HEK293 (cell line): ENCODE measurements around the gene PRR5.

Experiments
- ATF2 ChIP-seq: fragments of 450-650 bp; formaldehyde crosslinking; IDR thresholded peaks from 2 replicates; pipeline ENCODE4 v1.5.1; 2016; ENCODE audit warnings: missing biosample characterization, missing genetic modification characterization, low read depth
- KLF1 ChIP-seq: fragments of 450-650 bp; formaldehyde crosslinking; IDR thresholded peaks from 2 replicates; pipeline ENCODE4 v1.5.1; 2016; ENCODE audit warnings: missing biosample characterization, missing genetic modification characterization
- KLF16 ChIP-seq: fragments of 450-650 bp; formaldehyde crosslinking; IDR thresholded peaks from 2 replicates; pipeline ENCODE4 v1.5.1; 2017; ENCODE audit warnings: missing biosample characterization, missing genetic modification characterization
- KLF17 ChIP-seq: fragments of 450-650 bp; formaldehyde crosslinking; IDR thresholded peaks from 2 replicates; pipeline ENCODE4 v1.5.1; 2016; ENCODE audit warnings: missing biosample characterization, missing genetic modification characterization
- KLF9 ChIP-seq: fragments of 450-650 bp; formaldehyde crosslinking; IDR thresholded peaks from 2 replicates; pipeline ENCODE4 v1.5.1; 2016; ENCODE audit warnings: missing biosample characterization, missing genetic modification characterization, low read depth
- MEIS1 ChIP-seq: sonication (generic); formaldehyde crosslinking; IDR thresholded peaks from 2 replicates; pipeline ENCODE4 v1.8.1; 2022; ENCODE audit warnings: missing genetic modification reagents, mild to moderate bottlenecking, borderline replicate concordance
- REPIN1 ChIP-seq: fragments of 450-650 bp; formaldehyde crosslinking; IDR thresholded peaks from 2 replicates; pipeline ENCODE4 v1.5.1; 2017; ENCODE audit warnings: missing biosample characterization, missing genetic modification characterization, low read depth
- SALL2 ChIP-seq: fragments of 450-650 bp; formaldehyde crosslinking; IDR thresholded peaks from 2 replicates; pipeline ENCODE4 v1.5.0; 2017; ENCODE audit warnings: missing biosample characterization, mild to moderate bottlenecking, missing genetic modification characterization, borderline replicate concordance
- TCF7L2 ChIP-seq: IDR thresholded peaks from 2 replicates; pipeline ENCODE4 v1.6.1; 2011; ENCODE audit warnings: low read depth, mild to moderate bottlenecking, inconsistent platforms, low read length, moderate library complexity, borderline replicate concordance
- YY1 ChIP-seq: fragments of 450-650 bp; formaldehyde crosslinking; IDR thresholded peaks from 2 replicates; pipeline ENCODE4 v1.5.1; 2018; ENCODE audit warnings: missing biosample characterization, missing genetic modification characterization
- YY2 ChIP-seq: fragments of 450-650 bp; formaldehyde crosslinking; IDR thresholded peaks from 2 replicates; pipeline ENCODE4 v1.5.1; 2016; ENCODE audit warnings: missing biosample characterization, missing genetic modification characterization
- ZFP37 ChIP-seq: fragments of 450-650 bp; formaldehyde crosslinking; IDR thresholded peaks from 2 replicates; pipeline ENCODE4 v1.5.1; 2016; ENCODE audit warnings: missing biosample characterization, missing genetic modification characterization
- ZFP41 ChIP-seq: fragments of 450-650 bp; formaldehyde crosslinking; IDR thresholded peaks from 2 replicates; pipeline ENCODE4 v1.5.1; 2016; ENCODE audit warnings: missing biosample characterization, missing genetic modification characterization, borderline replicate concordance
- ZIC2 ChIP-seq: fragments of 450-650 bp; formaldehyde crosslinking; IDR thresholded peaks from 2 replicates; pipeline ENCODE4 v1.5.1; 2016; ENCODE audit warnings: missing biosample characterization, missing genetic modification characterization
- ZNF138 ChIP-seq: fragments of 450-650 bp; formaldehyde crosslinking; IDR thresholded peaks from 2 replicates; pipeline ENCODE4 v1.5.1; 2016; ENCODE audit warnings: missing biosample characterization, missing genetic modification characterization, borderline replicate concordance
- ZNF174 ChIP-seq: fragments of 450-650 bp; formaldehyde crosslinking; IDR thresholded peaks from 2 replicates; pipeline ENCODE4 v1.5.0; 2017; ENCODE audit warnings: missing biosample characterization, mild to moderate bottlenecking, missing genetic modification characterization
- ZNF175 ChIP-seq: fragments of 450-650 bp; formaldehyde crosslinking; IDR thresholded peaks from 2 replicates; pipeline ENCODE4 v1.5.1; 2016; ENCODE audit warnings: missing biosample characterization, missing genetic modification characterization
- ZNF2 ChIP-seq: fragments of 450-650 bp; formaldehyde crosslinking; IDR thresholded peaks from 2 replicates; pipeline ENCODE4 v1.5.1; 2016; ENCODE audit warnings: missing biosample characterization, missing genetic modification characterization
- ZNF214 ChIP-seq: fragments of 450-650 bp; formaldehyde crosslinking; IDR thresholded peaks from 2 replicates; pipeline ENCODE4 v1.5.1; 2017; ENCODE audit warnings: missing biosample characterization, mild to moderate bottlenecking, missing genetic modification characterization, borderline replicate concordance
- ZNF274 ChIP-seq, 2 experiments: fragments of 200-500 bp in 1 of 2; fragments of 450-650 bp in 1 of 2; sonication (Bioruptor generic) in 1 of 2; formaldehyde crosslinking in 1 of 2; IDR thresholded peaks; 2 replicates each; pipeline versions ENCODE4 v1.5.1 to v1.6.1; 2014 to 2016; ENCODE audit warnings: borderline replicate concordance in 1 of 2, inconsistent platforms in 1 of 2, low read length in 1 of 2, missing biosample characterization in 1 of 2, missing genetic modification characterization in 1 of 2
- ZNF391 ChIP-seq: fragments of 450-650 bp; formaldehyde crosslinking; IDR thresholded peaks from 2 replicates; pipeline ENCODE4 v1.5.1; 2016; ENCODE audit warnings: low read depth, missing biosample characterization, missing genetic modification characterization, borderline replicate concordance
- ZNF571 ChIP-seq: fragments of 450-650 bp; formaldehyde crosslinking; IDR thresholded peaks from 2 replicates; pipeline ENCODE4 v1.5.0; 2017; ENCODE audit warnings: missing biosample characterization, missing genetic modification characterization
- ZNF596 ChIP-seq: fragments of 450-650 bp; IDR thresholded peaks from 2 replicates; pipeline ENCODE4 v1.5.0; 2018; ENCODE audit warnings: missing biosample characterization, mild to moderate bottlenecking, missing genetic modification characterization, moderate library complexity
- ZNF600 ChIP-seq: fragments of 450-650 bp; formaldehyde crosslinking; IDR thresholded peaks from 2 replicates; pipeline ENCODE4 v1.5.1; 2016; ENCODE audit warnings: missing biosample characterization, missing genetic modification characterization
- ZNF623 ChIP-seq: fragments of 450-650 bp; formaldehyde crosslinking; IDR thresholded peaks from 2 replicates; pipeline ENCODE4 v1.5.1; 2016; ENCODE audit warnings: missing biosample characterization, missing genetic modification characterization
- ZNF629 ChIP-seq: fragments of 450-650 bp; formaldehyde crosslinking; IDR thresholded peaks from 2 replicates; pipeline ENCODE4 v1.5.1; 2017; ENCODE audit warnings: missing biosample characterization, missing genetic modification characterization
- ZNF645 ChIP-seq: fragments of 450-650 bp; formaldehyde crosslinking; IDR thresholded peaks from 2 replicates; pipeline ENCODE4; 2016; ENCODE audit warnings: missing biosample characterization, missing genetic modification characterization
- ZNF658 ChIP-seq: fragments of 450-650 bp; formaldehyde crosslinking; IDR thresholded peaks from 2 replicates; pipeline ENCODE4; 2016; ENCODE audit warnings: missing biosample characterization, missing genetic modification characterization
- ZNF677 ChIP-seq: fragments of 450-650 bp; IDR thresholded peaks from 2 replicates; pipeline ENCODE4 v1.5.0; 2018; ENCODE audit warnings: missing biosample characterization, mild to moderate bottlenecking, missing genetic modification characterization, moderate library complexity
- ZNF704 ChIP-seq: fragments of 450-650 bp; formaldehyde crosslinking; IDR thresholded peaks from 2 replicates; pipeline ENCODE4 v1.5.1; 2016; ENCODE audit warnings: missing biosample characterization, missing genetic modification characterization
- ZNF792 ChIP-seq: fragments of 450-650 bp; formaldehyde crosslinking; IDR thresholded peaks from 2 replicates; pipeline ENCODE4 v1.5.1; 2016; ENCODE audit warnings: missing biosample characterization, missing genetic modification characterization
- ZNF830 ChIP-seq: fragments of 450-650 bp; IDR thresholded peaks from 2 replicates; pipeline ENCODE4 v1.5.0; 2018; ENCODE audit warnings: missing biosample characterization, missing genetic modification characterization, low read depth, mild to moderate bottlenecking, moderate library complexity

The PRR5 gene

GRCh38 chr22:44697423-44698141, 4.4 kb upstream of the PRR5 start (continued):
- no peak for TF ChIP-seq ZNF391
- 0 out of 2 replicates have a peak, but pooled peaks have one; percentile 31 for TF ChIP-seq ZNF629
- no peak for TF ChIP-seq ZNF658 (tag by site-specific recombination)
- no peak for TF ChIP-seq REPIN1 (tag by site-specific recombination)
- TF ChIP-seq MEIS1 (CRISPR knock-in tag) = no peak
- TF ChIP-seq YY1 (tag by site-specific recombination) = 0 out of 2 replicates have a peak, but pooled peaks have one; percentile 15
- TF ChIP-seq ZNF571 (tag by site-specific recombination) = no peak
- TF ChIP-seq ZIC2 (tag by site-specific recombination) = peak; percentile 74
- TF ChIP-seq KLF9 (tag by site-specific recombination) = 0 out of 2 replicates have a peak, but pooled peaks have one; percentile 21
- no peak for TF ChIP-seq ZNF174
- TF ChIP-seq ZNF830 (tag by site-specific recombination) = no peak
- TF ChIP-seq ZNF175 (tag by site-specific recombination) = no peak
- TF ChIP-seq ATF2 (tag by site-specific recombination) = 0 out of 2 replicates have a peak, but pooled peaks have one; percentile 6
- TF ChIP-seq ZNF138 = no peak
- no peak for TF ChIP-seq ZNF600 (tag by site-specific recombination)
- no peak for TF ChIP-seq ZNF596 (tag by site-specific recombination)
- no peak for TF ChIP-seq ZNF704 (tag by site-specific recombination)
- no peak for TF ChIP-seq ZNF792 (tag by site-specific recombination)
- TF ChIP-seq YY2 (tag by site-specific recombination) = no peak
- no peak for TF ChIP-seq ZNF645 (tag by site-specific recombination)
- no peak for TF ChIP-seq ZNF214 (tag by site-specific recombination)
- TF ChIP-seq ZNF2 (tag by site-specific recombination) = no peak
- no peak for TF ChIP-seq SALL2 (tag by site-specific recombination)
- TF ChIP-seq ZFP41 = no peak
- no peak for TF ChIP-seq ZNF677 (tag by site-specific recombination)
- TF ChIP-seq TCF7L2 = no peak
- 0 out of 2 replicates have a peak, but pooled peaks have one; percentile 24 for TF ChIP-seq ZFP37
- no peak for TF ChIP-seq ZNF623 (tag by site-specific recombination)
- TF ChIP-seq KLF1 (tag by site-specific recombination) = peak; percentile 90
- TF ChIP-seq KLF16 = no peak
- TF ChIP-seq ZNF274 (IDR thresholded peaks at IDR 0.05; ENCODE audit: low read length) = no peak
- TF ChIP-seq ZNF274 (tag by site-specific recombination; IDR thresholded peaks at IDR 0.05; ENCODE audit: borderline replicate concordance) = no peak
- peak; percentile 78 for TF ChIP-seq KLF17 (tag by site-specific recombination)
